22Rv1 (cell line): ENCODE data around the gene MAN2A1.

Experiments used
- CTCF ChIP-seq: fragments of 450-650 bp; IDR thresholded peaks from 2 replicates; pipeline ENCODE4 v1.5.1; 2017; ENCODE audit warnings: mild to moderate bottlenecking
- ZFX ChIP-seq: fragments of 450-650 bp; IDR thresholded peaks from 2 replicates; pipeline ENCODE4 v1.6.1; 2017; ENCODE audit warnings: antibody characterized with exemption, borderline replicate concordance

- TF ChIP-seq CTCF: no peak
- no peak for TF ChIP-seq ZFX
Measured at GRCh38 chr5:109718216-109718615, 28.5 kb downstream of the MAN2A1 start.
